OCI-LY7 (cell line): ENCODE measurements around the gene PAK5. TPM values are rescaled to one million over a fixed set of nuclear protein-coding genes. Genes with fewer than 3 reads are reported as not detected.

Experiments used
- BruUV-seq: library from RNA; stranded (reverse); fragments of 400-500 nt; replicated peaks from 2 replicates; lab custom pipeline; 2021; lab: Mats Ljungman, UMichigan
- CTCF ChIA-PET: fragments of 300-600 bp; sonication (Branson Sonifier 250); formaldehyde crosslinking; loops from one replicate; lab custom pipeline; 2022; ENCODE audit warnings: antibody characterized with exemption; ENCODE audit not compliant: unreplicated experiment; lab: Charles Lee
- POLR2A ChIA-PET: fragments of 300-600 bp; sonication (Branson Sonifier 250); formaldehyde crosslinking; loops from one replicate; lab custom pipeline; 2022; ENCODE audit warnings: antibody characterized with exemption; lab: Charles Lee
- DNase-seq: peaks from one replicate; pipeline ENCODE4 v3.0.0-alpha.2; 2015; ENCODE audit warnings: low spot score
- H2AFZ ChIP-seq: fragments of 200-600 bp; sonication (generic), shearing (Covaris generic); 2 replicates; pipeline ENCODE4 v1.6.1; 2014; ENCODE audit warnings: mild to moderate bottlenecking, antibody characterized with exemption, low read length, moderate library complexity
- H3K27ac ChIP-seq: fragments of 200-600 bp; sonication (generic); 2 replicates; pipeline ENCODE4 v1.5.1; 2014; ENCODE audit warnings: mixed run types, low read depth, mild to moderate bottlenecking, moderate library complexity, low read length, inconsistent platforms; ENCODE audit not compliant: poor library complexity, severe bottlenecking
- H3K36me3 ChIP-seq: fragments of 200-600 bp; sonication (generic); 2 replicates; pipeline ENCODE4 v1.6.1; 2014; ENCODE audit warnings: mild to moderate bottlenecking, antibody characterized with exemption, low read length, moderate library complexity, mixed read lengths; ENCODE audit not compliant: insufficient read depth
- H3K4me1 ChIP-seq: fragments of 200-600 bp; sonication (generic); 2 replicates; pipeline ENCODE4 v1.5.1; 2014; ENCODE audit warnings: mild to moderate bottlenecking, low read length; ENCODE audit not compliant: insufficient read depth, poor library complexity, severe bottlenecking
- H3K4me2 ChIP-seq: fragments of 200-600 bp; sonication (generic); 2 replicates; pipeline ENCODE4 v1.6.1; 2014; ENCODE audit warnings: mild to moderate bottlenecking, low read length
- H3K4me3 ChIP-seq: fragments of 200-600 bp; sonication (generic); 2 replicates; pipeline ENCODE4 v1.5.1; 2014; ENCODE audit warnings: mild to moderate bottlenecking, low read depth, low read length; ENCODE audit not compliant: poor library complexity, severe bottlenecking
- H3K79me2 ChIP-seq: fragments of 200-600 bp; sonication (generic); 2 replicates; pipeline ENCODE4 v1.6.1; 2016; ENCODE audit warnings: low read depth, mild to moderate bottlenecking, low read length, moderate library complexity, mixed read lengths; ENCODE audit not compliant: insufficient read depth
- H3K9me2 ChIP-seq: fragments of 200-600 bp; sonication (generic); 2 replicates; pipeline ENCODE4 v1.6.1; 2016; ENCODE audit warnings: mild to moderate bottlenecking, low read length, mixed read lengths; ENCODE audit not compliant: insufficient read depth
- H3K9me3 ChIP-seq: fragments of 200-600 bp; sonication (generic); 2 replicates; pipeline ENCODE4 v1.6.1; 2014; ENCODE audit warnings: mild to moderate bottlenecking, mixed run types, low read length, mixed read lengths
- H4K20me1 ChIP-seq: fragments of 200-600 bp; sonication (generic); 2 replicates; pipeline ENCODE4 v1.6.1; 2014; ENCODE audit warnings: mild to moderate bottlenecking, antibody characterized with exemption, low read length, moderate library complexity, mixed read lengths; ENCODE audit not compliant: insufficient read depth
- CTCF ChIP-seq: fragments of 200-600 bp; sonication (generic); conservative IDR thresholded peaks from 2 replicates; pipeline ENCODE4 v1.5.1; 2014; ENCODE audit warnings: mild to moderate bottlenecking, antibody characterized with exemption, low read length, moderate library complexity, mixed read lengths
- EZH2phosphoT487 ChIP-seq: fragments of 200-600 bp; sonication (generic); IDR thresholded peaks from 2 replicates; pipeline ENCODE4 v1.6.1; 2018; ENCODE audit warnings: low read depth, borderline replicate concordance, mild to moderate bottlenecking, mixed run types, antibody characterized with exemption, low read length, moderate library complexity, mixed read lengths
- intact Hi-C: fragments of 100-400 bp; cut with micrococcal nuclease; formaldehyde crosslinking; loops from one replicate; pipeline ENCODE4 v1.10.0; 2022; ENCODE audit not compliant: unreplicated experiment
- total RNA-seq, 2 experiments: library from RNA; depleted of rRNA in 1 of 2; stranded (reverse); fragments of >200 nt in 1 of 2; shearing (Covaris generic) in 1 of 2; gene quantifications; 2 replicates each; pipeline ENCODE4 v1.2.3, GENCODE V29; 2014 to 2022

PAK5 gene
- total RNA-seq, 2 experiments from 2014 or later = not detected

- Histone ChIP-seq H3K4me3 (no peak overlapping the region), H4K20me1 (no peaks in the 10 kb centered on the region), H3K79me2 (no peaks in the 10 kb centered on the region), H3K4me2 (no peak overlapping the region), H3K36me3 (no peaks in the 10 kb centered on the region), H2AFZ (no peak overlapping the region), H3K9me3 (no peaks in the 10 kb centered on the region), H3K4me1 (no peaks in the 10 kb centered on the region), H3K9me2 (no peaks in the 10 kb centered on the region), H3K27ac (no peak overlapping the region)
- ChIA-PET POLR2A (no interaction called here), CTCF (interaction anchor here (0.6 kb wide), 1 partner anchor 575 kb away, joined by 3 read pairs; no protein-coding TSS in a partner anchor)
- TF ChIP-seq CTCF (peak; percentile 40; the same call in 1 of the 2 replicates), EZH2phosphoT487 (no peak)
- DNase-seq = no peak
- intact Hi-C loops = no loop called here
- BruUV-seq = no TSS peak
These were observed 335.2 kb downstream of the PAK5 start for GRCh38 chr20:9503526-9504245.

- Histone ChIP-seq H4K20me1 (no peaks in the 10 kb centered on the region), H3K36me3 (no peaks in the 10 kb centered on the region), H3K4me2 (no peak overlapping the region), H2AFZ (no peak overlapping the region), H3K27ac (no peak overlapping the region), H3K79me2 (no peaks in the 10 kb centered on the region), H3K9me3 (no peaks in the 10 kb centered on the region), H3K9me2 (no peaks in the 10 kb centered on the region), H3K4me3 (no peak overlapping the region), H3K4me1 (no peaks in the 10 kb centered on the region)
- BruUV-seq = no TSS peak
- ChIA-PET CTCF (no interaction called here), POLR2A (no interaction called here)
- intact Hi-C loops = no loop called here
- no peak for DNase-seq
- TF ChIP-seq EZH2phosphoT487 = no peak
- TF ChIP-seq CTCF = no peak
These were observed 337.4 kb downstream of the PAK5 start for GRCh38 chr20:9501473-9501872.

- Histone ChIP-seq H3K9me3 (no peaks in the 10 kb centered on the region), H3K4me2 (no peak overlapping the region), H3K9me2 (no peaks in the 10 kb centered on the region), H2AFZ (no peak overlapping the region), H3K27ac (no peak overlapping the region), H4K20me1 (no peaks in the 10 kb centered on the region), H3K79me2 (no peaks in the 10 kb centered on the region), H3K4me1 (no peaks in the 10 kb centered on the region), H3K4me3 (no peak overlapping the region), H3K36me3 (no peaks in the 10 kb centered on the region)
- ChIA-PET POLR2A (no interaction called here), CTCF (no interaction called here)
- intact Hi-C loops = no loop called here
- BruUV-seq = no TSS peak
- DNase-seq = no peak
- no peak for TF ChIP-seq CTCF
- TF ChIP-seq EZH2phosphoT487 = no peak
These were observed 338.8 kb downstream of the PAK5 start for GRCh38 chr20:9500121-9500520.
